Caki2 (cell line): ENCODE data around the gene REM2. TPM values are rescaled to one million over a fixed set of nuclear protein-coding genes. Genes with fewer than 3 reads are reported as not detected.

ENCODE experiments used
- total RNA-seq: library from RNA; depleted of rRNA; stranded (reverse); fragments of >200 nt; shearing (Covaris generic); gene quantifications from 2 replicates; pipeline ENCODE4 v1.2.3, GENCODE V29; 2014; ENCODE audit warnings: low replicate concordance; rRNA removed

Gene REM2
- total RNA-seq, 1 experiment from 2014 or later = not detected

Other genes starting within 250 kb of the REM2 start
- gene OR6J1, start 238.9 kb upstream of the REM2 start, total RNA-seq = not detected in 2 replicates
- 71.3 and 79.1 TPM in 2 replicates for gene OXA1L, start 116.5 kb upstream of the REM2 start, total RNA-seq
- gene SLC7A7, start 67.8 kb upstream of the REM2 start, total RNA-seq = 0.38 and 7.7 TPM in 2 replicates
- 81.2 and 137 TPM in 2 replicates for gene MRPL52, start 53.3 kb upstream of the REM2 start, total RNA-seq
- gene MMP14, start 46.6 kb upstream of the REM2 start, total RNA-seq = not detected in 2 replicates
- 44.5 and 48.8 TPM in 2 replicates for gene LRP10, start 11.5 kb upstream of the REM2 start, total RNA-seq
- gene RBM23, start 35.9 kb downstream of the REM2 start, total RNA-seq = 87.9 and 107 TPM in 2 replicates
- gene PRMT5, start 46.2 kb downstream of the REM2 start, total RNA-seq = 92.8 and 171 TPM in 2 replicates
- 120 and 155 TPM in 2 replicates for gene HAUS4, start 73.9 kb downstream of the REM2 start, total RNA-seq
- 109 and 119 TPM in 2 replicates for gene AJUBA, start 99.3 kb downstream of the REM2 start, total RNA-seq
- gene C14orf93, start 126.9 kb downstream of the REM2 start, total RNA-seq = 5.5 and 21.9 TPM in 2 replicates
- 225 and 270 TPM in 2 replicates for gene PSMB5, start 151.7 kb downstream of the REM2 start, total RNA-seq
- gene PSMB11, start 159.0 kb downstream of the REM2 start, total RNA-seq = not detected in 2 replicates
- 7.6 and 9.5 TPM in 2 replicates for gene CDH24, start 174.3 kb downstream of the REM2 start, total RNA-seq
- gene ACIN1, start 211.9 kb downstream of the REM2 start, total RNA-seq = 31.6 and 49.1 TPM in 2 replicates
- gene C14orf119, start 212.3 kb downstream of the REM2 start, total RNA-seq = 35.2 and 57.1 TPM in 2 replicates
- not detected in 2 replicates for gene CIROP, start 221.8 kb downstream of the REM2 start, total RNA-seq
- not detected in 2 replicates for gene CEBPE, start 236.0 kb downstream of the REM2 start, total RNA-seq